ENCODE data around the gene MRPL54.
"Not testable (repeated sequence)": the region's sequence is repeated elsewhere in the genome, so short reads cannot be mapped to it uniquely, and the experiment has no call there.

Gene MRPL54

GRCh38 chr19:3813473-3814392 is 51.3 kb downstream of the MRPL54 start:
- Histone ChIP-seq H3K9ac (ENCODE audit: low read length) (no peak overlapping the region), H4K91ac (ENCODE audit: low read depth, low read length) (no peak overlapping the region), H3K4me1 (ENCODE audit: control insufficient read depth in 1 of 2, insufficient read depth in 2 of 2, low read length in 2 of 2) (no peaks in the 10 kb centered on the region), H3K79me2 (ENCODE audit: control insufficient read depth, insufficient read depth, low read length, poor library complexity) (no peaks in the 10 kb centered on the region), H3K4me3 (ENCODE audit: low read depth, low read length) (no peak overlapping the region), H3K27ac (ENCODE audit: low read depth, low read length) (no peak overlapping the region), H2AFZ (ENCODE audit: insufficient read depth, low read length, poor library complexity) (no peak overlapping the region), H2BK120ac (ENCODE audit: insufficient read depth, low read length, poor library complexity) (no peak overlapping the region), H4K8ac (ENCODE audit: low read depth, low read length) (no peak overlapping the region), H2BK5ac (ENCODE audit: low read depth, low read length, poor library complexity) (no peak overlapping the region), H3K9me3 (ENCODE audit: insufficient read depth, low read depth, low read length) (peaks cover 3% of the 10 kb centered on the region), H3K4me2 (ENCODE audit: low read length) (no peak overlapping the region), H3K23ac (ENCODE audit: low read length) (no peak overlapping the region), H3K14ac (ENCODE audit: low read length) (no peak overlapping the region), H3K36me3 (ENCODE audit: control insufficient read depth in 1 of 2, insufficient read depth in 2 of 2, low read length in 2 of 2) (no peaks in the 10 kb centered on the region), H4K12ac (ENCODE audit: low read depth, low read length) (no peak overlapping the region), H2AK5ac (ENCODE audit: low read length) (no peak overlapping the region), H3K27me3 (ENCODE audit: insufficient read depth, low read length) (no peaks in the 10 kb centered on the region), H3K79me1 (ENCODE audit: low read length) (no peaks in the 10 kb centered on the region), H3K18ac (ENCODE audit: low read length) (no peak overlapping the region), H3K4ac (ENCODE audit: low read depth, low read length) (no peak overlapping the region), H2BK12ac (ENCODE audit: low read length) (no peak overlapping the region)
- WGBS (ENCODE audit: extremely low coverage, insufficient coverage, insufficient read length), result no CpG with 5 or more reads among the region's 22 CpGs
- DNase-seq, result no peak

DNA sequence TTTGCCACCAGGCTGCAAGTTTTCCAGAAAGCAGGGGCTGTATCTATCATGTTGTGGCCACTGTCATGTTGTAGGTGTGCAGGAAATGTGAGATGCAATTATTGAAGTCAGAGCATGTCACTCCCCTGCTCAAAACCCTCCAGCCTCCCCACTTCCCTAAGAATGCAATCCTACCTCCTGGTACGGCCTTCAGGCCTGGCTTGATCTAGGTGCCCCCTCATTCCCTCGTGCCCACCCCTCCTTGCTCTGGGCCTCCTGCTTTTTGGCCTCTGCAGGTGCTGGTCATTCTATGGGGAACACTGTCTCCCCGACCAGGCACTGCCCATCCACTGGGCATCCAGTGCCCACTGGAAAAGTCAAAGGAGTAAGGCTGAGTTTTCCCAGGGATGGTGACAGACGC is 52.2 kb downstream of the MRPL54 start:
- no peak overlapping the region for H4K91ac ChIP-seq (ENCODE audit: low read depth, low read length)
- peaks cover 3% of the 10 kb centered on the region for H3K9me3 ChIP-seq (ENCODE audit: insufficient read depth, low read depth, low read length)
- H3K36me3 ChIP-seq (ENCODE audit: control insufficient read depth in 1 of 2, insufficient read depth in 2 of 2, low read length in 2 of 2), result no peaks in the 10 kb centered on the region
- no peaks in the 10 kb centered on the region for H3K79me1 ChIP-seq (ENCODE audit: low read length)
- H2BK5ac ChIP-seq (ENCODE audit: low read depth, low read length, poor library complexity), result no peak overlapping the region
- H2BK120ac ChIP-seq (ENCODE audit: insufficient read depth, low read length, poor library complexity), result no peak overlapping the region
- no peak for DNase-seq
- H3K4ac ChIP-seq (ENCODE audit: low read depth, low read length), result no peak overlapping the region
- H4K12ac ChIP-seq (ENCODE audit: low read depth, low read length), result no peak overlapping the region
- H3K9ac ChIP-seq (ENCODE audit: low read length), result no peak overlapping the region
- H2AK5ac ChIP-seq (ENCODE audit: low read length), result no peak overlapping the region
- H3K27ac ChIP-seq (ENCODE audit: low read depth, low read length), result no peak overlapping the region
- no peak overlapping the region for H3K4me2 ChIP-seq (ENCODE audit: low read length)
- H3K4me1 ChIP-seq (ENCODE audit: control insufficient read depth in 1 of 2, insufficient read depth in 2 of 2, low read length in 2 of 2), result no peaks in the 10 kb centered on the region
- H3K18ac ChIP-seq (ENCODE audit: low read length), result no peak overlapping the region
- H3K23ac ChIP-seq (ENCODE audit: low read length), result no peak overlapping the region
- H4K8ac ChIP-seq (ENCODE audit: low read depth, low read length), result no peak overlapping the region
- H3K27me3 ChIP-seq (ENCODE audit: insufficient read depth, low read length), result no peaks in the 10 kb centered on the region
- no CpG with 5 or more reads among the region's 4 CpGs for WGBS (ENCODE audit: extremely low coverage, insufficient coverage, insufficient read length)
- H3K14ac ChIP-seq (ENCODE audit: low read length), result no peak overlapping the region
- no peak overlapping the region for H3K4me3 ChIP-seq (ENCODE audit: low read depth, low read length)
- H2BK12ac ChIP-seq (ENCODE audit: low read length), result no peak overlapping the region
- no peaks in the 10 kb centered on the region for H3K79me2 ChIP-seq (ENCODE audit: control insufficient read depth, insufficient read depth, low read length, poor library complexity)
- H2AFZ ChIP-seq (ENCODE audit: insufficient read depth, low read length, poor library complexity), result no peak overlapping the region

GRCh38 chr19:3816148-3816547 is 53.7 kb downstream of the MRPL54 start:
- H2BK5ac ChIP-seq (ENCODE audit: low read depth, low read length, poor library complexity); H3K9me3 ChIP-seq (ENCODE audit: insufficient read depth, low read depth, low read length); H3K9ac ChIP-seq (ENCODE audit: low read length); DNase-seq; H3K14ac ChIP-seq (ENCODE audit: low read length); H3K27ac ChIP-seq (ENCODE audit: low read depth, low read length); H3K4me1 ChIP-seq (ENCODE audit: control insufficient read depth in 1 of 2, insufficient read depth in 2 of 2, low read length in 2 of 2); H2BK120ac ChIP-seq (ENCODE audit: insufficient read depth, low read length, poor library complexity); H3K23ac ChIP-seq (ENCODE audit: low read length); H4K91ac ChIP-seq (ENCODE audit: low read depth, low read length); H4K8ac ChIP-seq (ENCODE audit: low read depth, low read length); H2BK12ac ChIP-seq (ENCODE audit: low read length); H3K36me3 ChIP-seq (ENCODE audit: control insufficient read depth in 1 of 2, insufficient read depth in 2 of 2, low read length in 2 of 2); H2AFZ ChIP-seq (ENCODE audit: insufficient read depth, low read length, poor library complexity); H3K79me2 ChIP-seq (ENCODE audit: control insufficient read depth, insufficient read depth, low read length, poor library complexity); H3K4ac ChIP-seq (ENCODE audit: low read depth, low read length); H4K12ac ChIP-seq (ENCODE audit: low read depth, low read length); H2AK5ac ChIP-seq (ENCODE audit: low read length); H3K18ac ChIP-seq (ENCODE audit: low read length); H3K27me3 ChIP-seq (ENCODE audit: insufficient read depth, low read length); H3K79me1 ChIP-seq (ENCODE audit: low read length); H3K4me2 ChIP-seq (ENCODE audit: low read length); H3K4me3 ChIP-seq (ENCODE audit: low read depth, low read length): not testable (repeated sequence)
- WGBS (ENCODE audit: extremely low coverage, insufficient coverage, insufficient read length), result no CpG with 5 or more reads among the region's 9 CpGs

- no peak overlapping the region for H4K91ac ChIP-seq (ENCODE audit: low read depth, low read length)
- no peak overlapping the region for H3K14ac ChIP-seq (ENCODE audit: low read length)
- no peaks in the 10 kb centered on the region for H3K79me2 ChIP-seq (ENCODE audit: control insufficient read depth, insufficient read depth, low read length, poor library complexity)
- no peaks in the 10 kb centered on the region for H3K36me3 ChIP-seq (ENCODE audit: control insufficient read depth in 1 of 2, insufficient read depth in 2 of 2, low read length in 2 of 2)
- H2BK120ac ChIP-seq (ENCODE audit: insufficient read depth, low read length, poor library complexity), result no peak overlapping the region
- DNase-seq, result no peak
- no peak overlapping the region for H2BK5ac ChIP-seq (ENCODE audit: low read depth, low read length, poor library complexity)
- no peak overlapping the region for H3K4me2 ChIP-seq (ENCODE audit: low read length)
- WGBS (ENCODE audit: extremely low coverage, insufficient coverage, insufficient read length), result no CpG with 5 or more reads among the region's 45 CpGs
- no peak overlapping the region for H3K18ac ChIP-seq (ENCODE audit: low read length)
- H3K4ac ChIP-seq (ENCODE audit: low read depth, low read length), result no peak overlapping the region
- H2AFZ ChIP-seq (ENCODE audit: insufficient read depth, low read length, poor library complexity), result no peak overlapping the region
- H2AK5ac ChIP-seq (ENCODE audit: low read length), result no peak overlapping the region
- no peak overlapping the region for H4K12ac ChIP-seq (ENCODE audit: low read depth, low read length)
- no peak overlapping the region for H4K8ac ChIP-seq (ENCODE audit: low read depth, low read length)
- H3K9me3 ChIP-seq (ENCODE audit: insufficient read depth, low read depth, low read length), result peaks cover 3% of the 10 kb centered on the region
- no peak overlapping the region for H3K9ac ChIP-seq (ENCODE audit: low read length)
- no peak overlapping the region for H3K4me3 ChIP-seq (ENCODE audit: low read depth, low read length)
- no peak overlapping the region for H2BK12ac ChIP-seq (ENCODE audit: low read length)
- H3K4me1 ChIP-seq (ENCODE audit: control insufficient read depth in 1 of 2, insufficient read depth in 2 of 2, low read length in 2 of 2), result no peaks in the 10 kb centered on the region
- H3K27me3 ChIP-seq (ENCODE audit: insufficient read depth, low read length), result no peaks in the 10 kb centered on the region
- no peak overlapping the region for H3K27ac ChIP-seq (ENCODE audit: low read depth, low read length)
- no peak overlapping the region for H3K23ac ChIP-seq (ENCODE audit: low read length)
- no peaks in the 10 kb centered on the region for H3K79me1 ChIP-seq (ENCODE audit: low read length)
These were observed 54.2 kb downstream of the MRPL54 start for GRCh38 chr19:3816566-3817218.
